HG02938 (cell line): ENCODE measurements around the gene TRIM9.
A peak's percentile ranks its signal among the peaks of the same experiment; 100 is the strongest.
"Not testable (repeated sequence)": the region's sequence is repeated elsewhere in the genome, so short reads cannot be mapped to it uniquely, and the experiment has no call there.

Experiments used
- ATAC-seq: cut with Tn5 transposase; IDR thresholded peaks from one replicate; pipeline ENCODE4 v1.9.1; 2021; ENCODE audit warnings: mild to moderate bottlenecking, moderate library complexity; ENCODE audit not compliant: unreplicated experiment

Gene TRIM9

DNA sequence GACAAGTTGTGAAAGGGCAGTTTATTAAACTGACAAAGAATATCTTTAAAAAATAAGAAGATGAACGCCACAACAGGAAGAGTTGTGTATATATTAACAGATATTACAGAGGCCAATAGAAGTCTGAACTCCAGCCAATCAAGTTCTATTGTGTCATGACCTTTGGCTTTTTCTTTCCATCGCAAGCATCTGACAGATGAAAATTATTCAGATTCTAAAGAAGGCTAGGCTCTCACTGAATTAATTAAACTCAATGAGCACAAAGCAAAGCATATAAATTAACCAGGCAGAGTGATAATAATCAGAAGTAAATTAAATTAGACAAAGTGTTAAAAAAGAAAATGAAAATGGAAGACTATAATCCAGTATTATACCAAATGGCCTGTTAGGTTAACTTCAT is 88.6 kb downstream of the TRIM9 start:
- ATAC-seq, result no peak

- no peak for ATAC-seq
Measured at GRCh38 chr14:51004801-51005526, 89.9 kb downstream of the TRIM9 start.

GRCh38 chr14:51004352-51004800 is 90.5 kb downstream of the TRIM9 start:
- ATAC-seq, result no peak

DNA sequence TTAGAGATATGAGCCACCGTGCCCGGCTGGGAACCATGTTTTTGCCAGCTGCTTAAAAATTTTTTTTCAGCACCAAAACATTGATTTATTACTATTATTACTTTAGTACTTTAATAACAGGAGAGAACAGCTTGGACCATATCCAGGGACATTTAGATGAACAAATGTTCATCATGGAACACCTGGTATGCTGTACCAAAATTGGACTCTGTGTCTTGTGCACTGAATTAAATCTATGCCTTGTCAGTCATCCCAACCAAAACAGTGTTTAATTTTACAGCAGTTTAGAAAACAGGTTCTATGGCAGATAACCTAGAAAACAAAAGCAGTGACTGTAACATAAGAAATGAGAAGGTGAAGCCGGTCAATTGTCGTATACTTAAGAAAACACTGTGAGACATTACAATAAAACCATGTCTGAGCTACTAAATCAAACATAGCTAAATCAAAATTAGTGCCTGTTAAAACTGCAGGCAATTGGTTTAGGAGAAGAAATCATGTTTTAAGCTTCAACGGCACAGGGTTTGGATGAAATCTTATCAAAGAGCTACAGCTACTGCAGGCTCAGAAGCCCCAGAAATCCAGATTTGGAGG is 92.4 kb downstream of the TRIM9 start:
- ATAC-seq, result no peak

DNA sequence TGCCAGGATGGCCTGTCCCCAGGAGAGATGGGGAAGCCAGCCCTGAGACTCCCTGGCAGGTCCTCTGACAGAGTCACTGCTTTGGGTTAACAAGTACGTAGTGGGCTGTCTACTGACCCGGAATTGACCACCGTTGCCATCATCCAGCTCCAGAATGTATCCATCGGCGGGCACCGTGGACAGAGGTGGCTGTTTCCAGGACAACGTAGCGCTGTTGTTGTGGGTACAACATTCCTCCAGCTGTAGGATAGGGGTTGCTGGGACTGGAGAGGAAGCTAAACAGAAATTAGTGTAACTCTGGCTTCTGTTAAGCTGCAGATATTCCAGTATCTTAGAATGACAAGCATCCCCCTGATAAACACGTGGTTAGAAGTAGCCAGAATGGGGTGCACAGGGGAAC is 94.3 kb downstream of the TRIM9 start:
- ATAC-seq, result no peak

DNA sequence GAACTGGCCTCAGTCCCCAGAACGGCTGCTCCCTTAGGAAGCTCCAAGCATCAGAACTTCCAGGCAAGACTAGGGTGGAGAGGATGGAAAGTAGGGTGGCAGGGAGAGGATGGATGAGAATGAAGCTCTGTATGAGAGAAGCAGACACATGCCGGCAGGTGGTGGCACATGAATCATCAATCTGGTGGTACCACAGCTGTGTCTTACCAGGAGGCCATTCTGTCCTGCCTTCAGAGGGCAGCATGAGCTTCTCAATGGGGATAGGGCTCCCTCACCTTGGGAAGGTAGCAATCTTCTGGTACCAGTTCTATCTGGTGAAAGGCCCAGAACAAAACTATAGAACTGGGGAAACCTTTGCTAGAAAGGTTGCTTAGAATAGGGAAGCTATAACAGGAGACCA is 95.2 kb downstream of the TRIM9 start:
- ATAC-seq, result no peak

GRCh38 chr14:50998612-50999011 is 96.3 kb downstream of the TRIM9 start:
- ATAC-seq, result no peak

DNA sequence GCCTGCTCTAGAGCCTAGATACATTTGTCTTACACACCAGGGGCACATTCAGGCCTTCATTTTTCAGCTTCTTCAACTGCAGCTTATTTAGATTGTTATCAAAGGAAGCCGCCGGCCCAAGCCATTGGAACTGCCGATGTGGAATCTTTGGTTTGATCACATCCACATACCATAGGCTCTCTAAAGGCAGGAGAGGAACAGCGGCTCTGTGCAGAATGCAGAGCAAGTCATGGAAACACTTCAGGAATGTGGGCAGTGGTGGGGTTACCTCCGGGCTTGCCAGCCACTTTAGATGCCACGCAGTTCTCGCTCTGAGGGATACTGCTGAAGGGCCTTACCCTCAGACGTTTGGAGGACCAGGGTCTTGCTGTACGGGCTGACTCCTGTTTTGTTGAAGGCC is 97.2 kb downstream of the TRIM9 start:
- no peak for ATAC-seq

GRCh38 chr14:50994158-50994557 is 100.7 kb downstream of the TRIM9 start:
- ATAC-seq, result not testable (repeated sequence)

GRCh38 chr14:50985859-50986331 is 109.0 kb downstream of the TRIM9 start:
- ATAC-seq, result no peak

DNA sequence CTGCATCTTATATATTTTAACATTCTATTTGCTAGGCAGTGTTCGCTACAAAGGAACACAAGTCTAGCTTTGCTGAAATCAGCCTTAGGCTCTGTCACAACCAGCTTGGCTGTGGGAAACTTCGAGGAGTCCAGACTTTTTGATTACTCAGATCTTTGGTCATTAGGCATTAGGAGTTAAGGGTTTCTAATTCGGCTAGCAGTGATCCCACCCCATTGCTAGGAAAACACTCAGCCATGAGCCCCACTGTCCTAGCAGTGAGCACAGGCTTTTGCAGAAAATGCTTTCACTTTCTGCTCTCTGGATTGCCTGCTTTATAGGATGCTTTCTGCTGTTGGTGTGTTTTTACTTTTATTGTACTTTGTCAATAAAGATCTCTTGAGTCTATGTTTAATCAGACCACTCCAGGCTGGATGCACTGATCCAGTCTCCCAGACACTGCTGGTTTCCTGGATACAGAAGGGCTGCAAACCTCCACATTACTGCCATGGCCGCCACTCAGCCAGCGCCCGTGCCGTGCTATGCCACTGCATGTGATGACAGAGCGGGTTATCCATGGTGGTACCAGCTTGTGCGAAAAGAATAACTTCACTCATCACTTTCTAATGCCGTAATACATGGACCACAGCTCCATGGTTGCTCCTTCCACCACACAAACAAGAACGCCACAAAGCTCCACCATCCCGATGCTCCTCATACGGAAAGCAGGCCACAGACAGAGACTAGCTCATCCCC is 109.6 kb downstream of the TRIM9 start:
- no peak for ATAC-seq

GRCh38 chr14:50984036-50984710 is 110.7 kb downstream of the TRIM9 start:
- ATAC-seq, result no peak

DNA sequence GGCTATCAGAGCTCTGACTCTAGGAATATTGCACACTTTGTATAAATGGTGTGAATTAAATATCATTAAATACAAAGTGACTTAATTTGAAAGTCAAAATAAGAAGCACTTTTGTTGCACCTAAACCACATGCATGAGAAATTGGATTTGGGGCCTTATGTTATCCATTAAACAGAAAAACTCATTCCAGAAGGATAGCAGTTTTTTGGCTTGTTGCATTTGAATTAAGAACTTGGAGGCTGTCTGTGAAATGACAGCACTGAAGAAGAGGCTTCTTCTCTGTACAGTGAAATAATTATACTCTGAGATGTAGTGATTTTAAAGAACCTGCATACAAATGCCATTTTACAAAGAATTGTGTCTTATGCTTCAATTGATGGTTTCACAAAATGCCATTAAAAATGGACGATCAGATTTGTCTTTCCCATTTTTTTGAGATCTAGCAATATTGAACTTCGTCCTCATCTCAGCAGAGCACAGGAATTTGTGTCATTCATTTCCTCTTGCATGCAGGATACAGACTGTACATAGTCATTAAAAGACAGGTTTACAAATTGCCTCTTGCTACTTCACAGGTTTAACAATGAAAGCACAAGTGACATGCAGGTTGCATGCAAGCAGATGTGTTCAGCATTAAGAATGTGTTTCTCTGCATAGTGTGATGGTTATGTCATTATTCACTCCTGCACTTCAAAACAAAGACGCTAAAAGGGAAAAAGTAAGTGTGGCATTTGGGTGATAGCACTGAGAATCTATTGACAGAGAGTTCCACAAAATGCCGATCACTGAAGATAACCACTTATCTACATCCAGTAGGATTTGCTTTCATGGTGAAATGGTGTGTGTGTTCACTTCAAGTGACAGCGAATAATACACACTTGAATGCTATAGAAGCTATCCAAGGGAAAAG is 114.7 kb downstream of the TRIM9 start:
- no peak for ATAC-seq

- ATAC-seq, result peak; percentile 98
Measured at GRCh38 chr14:50978888-50979287, 116.0 kb downstream of the TRIM9 start.

GRCh38 chr14:50978529-50978871 is 116.4 kb downstream of the TRIM9 start:
- no peak for ATAC-seq

GRCh38 chr14:50977863-50978528 is 116.9 kb downstream of the TRIM9 start:
- ATAC-seq, result no peak

DNA sequence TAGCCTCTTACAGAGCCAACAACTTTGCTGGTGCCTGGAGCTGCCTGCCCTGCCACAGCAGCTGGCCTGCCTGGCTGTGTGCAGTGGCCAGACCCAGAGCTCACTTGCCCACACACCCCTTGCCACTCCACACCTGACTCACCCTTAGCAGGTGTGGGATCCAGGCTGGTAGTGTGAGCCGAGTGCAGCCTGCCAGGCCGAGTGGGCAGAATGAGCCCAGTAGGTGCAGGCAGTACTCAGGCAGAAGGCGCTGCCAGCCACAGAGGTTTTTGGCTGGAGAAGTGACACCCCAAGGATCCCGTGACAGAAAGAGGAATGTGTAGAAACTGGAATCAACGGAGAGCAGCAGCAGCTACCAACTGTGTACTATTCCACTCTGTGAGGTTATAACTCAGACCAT is 120.8 kb downstream of the TRIM9 start:
- no peak for ATAC-seq

DNA sequence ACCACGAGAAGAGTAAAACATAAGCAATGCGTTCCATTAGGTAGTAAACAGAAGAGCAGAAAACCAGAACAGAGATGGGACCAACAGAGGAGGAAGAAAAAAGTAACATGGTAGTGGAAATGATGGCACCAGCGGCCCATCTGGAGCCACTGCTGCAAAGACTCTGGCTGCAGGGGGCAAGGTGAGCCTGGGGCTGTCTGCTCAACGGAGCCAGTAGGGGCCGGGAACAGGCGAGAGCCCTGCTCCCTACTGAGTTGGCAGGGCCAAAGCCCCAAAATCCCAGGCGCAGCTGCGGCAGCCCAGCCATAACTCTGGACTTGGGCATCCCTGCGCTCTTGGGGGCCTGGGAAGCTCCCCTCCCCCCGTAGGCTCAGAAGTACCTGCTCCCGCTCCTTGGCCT is 122.2 kb downstream of the TRIM9 start:
- no peak for ATAC-seq

DNA sequence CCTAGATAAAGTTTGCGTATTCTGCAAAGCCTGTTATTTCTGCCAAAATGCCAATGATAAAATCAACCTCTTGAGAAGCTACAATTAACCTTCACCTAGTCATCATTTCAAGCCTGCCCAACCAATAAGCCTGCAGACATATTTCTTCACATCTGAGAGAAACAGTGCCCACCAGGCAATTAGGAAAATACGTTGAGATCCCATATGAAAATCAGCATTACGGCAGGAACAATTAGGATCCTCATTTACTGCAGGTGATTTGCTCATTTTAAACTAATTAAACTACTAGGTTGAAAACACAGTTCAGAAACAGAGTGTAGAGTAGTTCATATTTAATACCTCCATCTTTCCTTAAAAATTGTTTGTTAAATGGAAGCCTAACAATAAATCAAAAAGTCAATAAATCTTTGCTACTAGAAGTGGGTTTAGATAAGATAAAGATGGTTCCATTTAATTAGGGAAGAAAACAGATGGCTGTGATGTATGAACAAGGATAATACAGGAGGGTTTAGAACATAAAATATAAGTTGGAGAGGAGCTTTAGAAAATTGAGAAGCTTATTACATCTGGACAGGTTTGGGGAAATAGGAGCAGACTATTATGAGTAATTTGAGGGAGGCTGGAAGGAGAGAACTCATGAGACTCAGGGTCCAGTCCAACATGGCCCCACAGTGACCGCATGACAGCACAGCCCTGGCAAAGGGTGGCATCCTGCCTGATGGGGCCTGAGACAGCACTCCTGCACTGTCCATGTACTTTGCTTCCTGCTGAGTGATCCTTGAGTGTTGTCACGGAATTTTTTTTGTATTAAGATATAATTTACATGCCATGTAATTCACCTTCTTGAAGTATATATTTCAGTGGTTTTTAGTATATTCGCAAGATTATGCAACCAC is 123.8 kb downstream of the TRIM9 start:
- ATAC-seq, result no peak
